Subcutaneous abdominal adipose tissue (tissue), 5 donors: ENCODE results near the gene TTC28.
A peak's percentile ranks its signal among the peaks of the same experiment; 100 is the strongest.

ENCODE experiments used
- H3K27ac ChIP-seq: one replicate; pipeline ENCODE4 v1.7.0; 2013; ENCODE audit warnings: low read depth, mild to moderate bottlenecking, inconsistent platforms, low read length, moderate library complexity
- H3K27me3 ChIP-seq, 5 donors: one replicate each; pipeline ENCODE4 v1.7.0; 2013; ENCODE audit warnings: low read length in 5 of 5, inconsistent platforms in 1 of 5; ENCODE audit not compliant: control insufficient read depth in 5 of 5, insufficient read depth in 4 of 5
- H3K36me3 ChIP-seq, 5 donors: one replicate each; pipeline ENCODE4 v1.7.0; 2013; ENCODE audit warnings: low read length in 5 of 5; ENCODE audit not compliant: control insufficient read depth in 5 of 5, insufficient read depth in 5 of 5
- H3K4me1 ChIP-seq, 5 donors: one replicate each; pipeline ENCODE4 v1.7.0; 2013; ENCODE audit warnings: low read length in 5 of 5, mild to moderate bottlenecking in 3 of 5, moderate library complexity in 1 of 5; ENCODE audit not compliant: control insufficient read depth in 5 of 5, insufficient read depth in 5 of 5
- H3K4me3 ChIP-seq, 5 donors: one replicate each; pipeline ENCODE4 v1.7.0; 2013; ENCODE audit warnings: low read length in 5 of 5, low read depth in 1 of 5
- H3K9ac ChIP-seq, 5 donors: one replicate each; pipeline ENCODE4 v1.7.0; 2013; ENCODE audit warnings: low read length in 5 of 5, mild to moderate bottlenecking in 4 of 5, moderate library complexity in 3 of 5
- H3K9me3 ChIP-seq, 5 donors: one replicate each; pipeline ENCODE4 v1.7.0; 2013; ENCODE audit warnings: low read length in 5 of 5; ENCODE audit not compliant: control insufficient read depth in 5 of 5
- donor health status: healthy.
- donor health status: healthy.
- donor health status: healthy.
- donor health status: healthy.
- donor health status: healthy.

TTC28 gene

GRCh38 chr22:28332410-28332809, 347.2 kb downstream of the TTC28 start:
- Histone ChIP-seq H3K27me3 (no peaks in the 10 kb centered on the region), H3K36me3 (no peaks in the 10 kb centered on the region), H3K4me3 (no peak overlapping the region), H3K9me3 (no peaks in the 10 kb centered on the region), H3K4me1 (peaks cover 0 to 34% (median 16%) of the 10 kb centered on the region in 5 donors), H3K9ac (no peak overlapping the region), H3K27ac (no peak overlapping the region)

GRCh38 chr22:28331695-28332094, 347.9 kb downstream of the TTC28 start:
- H3K9ac ChIP-seq, result no peak overlapping the region
- no peaks in the 10 kb centered on the region for H3K9me3 ChIP-seq
- no peak overlapping the region for H3K27ac ChIP-seq
- no peaks in the 10 kb centered on the region for H3K27me3 ChIP-seq
- H3K4me3 ChIP-seq, result no peak overlapping the region
- peaks cover 0 to 34% (median 16%) of the 10 kb centered on the region in 5 donors for H3K4me1 ChIP-seq
- H3K36me3 ChIP-seq, result no peaks in the 10 kb centered on the region

GRCh38 chr22:28329186-28330073, 350.2 kb downstream of the TTC28 start:
- Histone ChIP-seq H3K9me3 (no peaks in the 10 kb centered on the region), H3K27ac (peak overlapping the region; percentile 26), H3K4me1 (peaks cover 0 to 34% (median 16%) of the 10 kb centered on the region in 5 donors)

GRCh38 chr22:28328756-28329155, 350.9 kb downstream of the TTC28 start:
- no peak overlapping the region for H3K9ac ChIP-seq
- no peak overlapping the region for H3K4me3 ChIP-seq
- H3K27ac ChIP-seq, result no peak overlapping the region
- H3K9me3 ChIP-seq, result no peaks in the 10 kb centered on the region
- no peaks in the 10 kb centered on the region for H3K27me3 ChIP-seq
- no peaks in the 10 kb centered on the region for H3K36me3 ChIP-seq
- peaks cover 0 to 34% (median 16%) of the 10 kb centered on the region in 5 donors for H3K4me1 ChIP-seq

More at GRCh38 chr22:28329186-28330073, 350.2 kb downstream of the TTC28 start:
- no peaks in the 10 kb centered on the region for H3K36me3 ChIP-seq
- no peak overlapping the region for H3K9ac ChIP-seq
- no peaks in the 10 kb centered on the region for H3K27me3 ChIP-seq
- H3K4me3 ChIP-seq, result no peak overlapping the region

GRCh38 chr22:28316014-28316413, 363.6 kb downstream of the TTC28 start:
- H3K27me3 ChIP-seq, result no peaks in the 10 kb centered on the region
- peaks cover 0 to 4% (median 0%) of the 10 kb centered on the region in 5 donors for H3K4me1 ChIP-seq
- no peak overlapping the region for H3K9ac ChIP-seq
- H3K27ac ChIP-seq, result no peak overlapping the region
- H3K4me3 ChIP-seq, result no peak overlapping the region
- no peaks in the 10 kb centered on the region for H3K36me3 ChIP-seq
- no peaks in the 10 kb centered on the region for H3K9me3 ChIP-seq

- Histone ChIP-seq H3K9ac (no peak overlapping the region), H3K4me3 (no peak overlapping the region), H3K27me3 (no peaks in the 10 kb centered on the region), H3K9me3 (no peaks in the 10 kb centered on the region), H3K36me3 (no peaks in the 10 kb centered on the region), H3K27ac (no peak overlapping the region), H3K4me1 (no peaks in the 10 kb centered on the region)
These were observed 364.7 kb downstream of the TTC28 start for GRCh38 chr22:28314959-28315358.

GRCh38 chr22:28310299-28310698, 369.3 kb downstream of the TTC28 start:
- H3K27ac ChIP-seq, result no peak overlapping the region
- H3K27me3 ChIP-seq, result no peaks in the 10 kb centered on the region
- no peaks in the 10 kb centered on the region for H3K4me1 ChIP-seq
- H3K9ac ChIP-seq, result no peak overlapping the region
- H3K36me3 ChIP-seq, result peaks cover 0 to 8% (median 0%) of the 10 kb centered on the region in 5 donors
- no peak overlapping the region for H3K4me3 ChIP-seq
- no peaks in the 10 kb centered on the region for H3K9me3 ChIP-seq

GRCh38 chr22:28299753-28300152, 379.9 kb downstream of the TTC28 start:
- Histone ChIP-seq H3K36me3 (peaks cover 0 to 11% (median 2%) of the 10 kb centered on the region in 5 donors), H3K9me3 (no peaks in the 10 kb centered on the region), H3K4me3 (no peak overlapping the region), H3K9ac (no peak overlapping the region), H3K27ac (no peak overlapping the region), H3K4me1 (peaks cover 0 to 17% (median 6%) of the 10 kb centered on the region in 5 donors), H3K27me3 (no peaks in the 10 kb centered on the region)

GRCh38 chr22:28299309-28299708, 380.3 kb downstream of the TTC28 start:
- Histone ChIP-seq H3K27ac (no peak overlapping the region), H3K4me1 (peaks cover 0 to 17% (median 6%) of the 10 kb centered on the region in 5 donors), H3K27me3 (no peaks in the 10 kb centered on the region), H3K9me3 (no peaks in the 10 kb centered on the region), H3K4me3 (no peak overlapping the region), H3K9ac (no peak overlapping the region), H3K36me3 (peaks cover 0 to 8% (median 2%) of the 10 kb centered on the region in 5 donors)

- Histone ChIP-seq H3K4me3 (no peak overlapping the region), H3K27me3 (no peaks in the 10 kb centered on the region), H3K27ac (no peak overlapping the region), H3K36me3 (peaks cover 0 to 6% (median 4%) of the 10 kb centered on the region in 5 donors), H3K4me1 (peaks cover 0 to 17% (median 6%) of the 10 kb centered on the region in 5 donors), H3K9ac (no peak overlapping the region), H3K9me3 (no peaks in the 10 kb centered on the region)
These were observed 382.1 kb downstream of the TTC28 start for GRCh38 chr22:28297504-28297903.
